SIG-M5 treated with dmso at 0.1 percent for 504 hours (cell line): ENCODE results near the gene RAB4B.
"Not testable (repeated sequence)": the region's sequence is repeated elsewhere in the genome, so short reads cannot be mapped to it uniquely, and the experiment has no call there.

Source experiments
- DNase-seq: peaks from one replicate; lab custom pipeline; 2025; ENCODE audit not compliant: unreplicated experiment; lab: John Stamatoyannopoulos, UW

Gene RAB4B

GRCh38 chr19:40750874-40751537 is 27.0 kb upstream of the RAB4B start, which contains the start of gene SNRPA:
SNRPA (plus strand) TSS chr19:40751203; CDS start chr19:40751409, 206 bp downstream.
- peak; percentile 95 for DNase-seq

- DNase-seq, result no peak
These were observed 25.7 kb upstream of the RAB4B start for GRCh38 chr19:40752257-40752781.

GRCh38 chr19:40754611-40755247 is 23.3 kb upstream of the RAB4B start:
- peak; percentile 93 for DNase-seq

GRCh38 chr19:40755248-40755624 is 22.8 kb upstream of the RAB4B start:
- DNase-seq, result no peak

- DNase-seq, result no peak
These were observed 22.3 kb upstream of the RAB4B start for GRCh38 chr19:40755791-40756190.

- DNase-seq, result no peak
These were observed 21.4 kb upstream of the RAB4B start for GRCh38 chr19:40756502-40757110.

- no peak for DNase-seq
These were observed 19.6 kb upstream of the RAB4B start for GRCh38 chr19:40758491-40758890.

GRCh38 chr19:40759352-40759751 is 18.7 kb upstream of the RAB4B start:
- DNase-seq, result no peak

GRCh38 chr19:40762754-40763470 is 15.1 kb upstream of the RAB4B start:
- no peak for DNase-seq

- no peak for DNase-seq
These were observed 14.5 kb upstream of the RAB4B start for GRCh38 chr19:40763526-40763925.

- DNase-seq, result no peak
These were observed 14.1 kb upstream of the RAB4B start for GRCh38 chr19:40763963-40764362.

GRCh38 chr19:40766385-40766784 is 11.7 kb upstream of the RAB4B start:
- DNase-seq, result not testable (repeated sequence)

- DNase-seq, result no peak
These were observed 9.2 kb upstream of the RAB4B start for GRCh38 chr19:40768869-40769268.

- DNase-seq, result not testable (repeated sequence)
These were observed 6.8 kb upstream of the RAB4B start for GRCh38 chr19:40771101-40771862.

- no peak for DNase-seq
These were observed 3.0 kb upstream of the RAB4B start, which contains the start of gene MIA for GRCh38 chr19:40774916-40775631. MIA (plus strand) TSS chr19:40775521; CDS start chr19:40775543, 22 bp downstream.

GRCh38 chr19:40775632-40776022 is 2.4 kb upstream of the RAB4B start:
- no peak for DNase-seq

- DNase-seq, result no peak
These were observed 1.7 kb upstream of the RAB4B start for GRCh38 chr19:40776364-40776763.

GRCh38 chr19:40776932-40777644 is 959 bp upstream of the RAB4B start:
- DNase-seq, result peak; percentile 96

- no peak for DNase-seq
These were observed 456 bp upstream of the RAB4B start for GRCh38 chr19:40777645-40777936.
